ENCODE data around the gene ANXA2R. TPM values are rescaled to one million over a fixed set of nuclear protein-coding genes. Genes with fewer than 3 reads are reported as not detected.

Gene ANXA2R
- total and polyA plus RNA-seq, 2 of the 4 experiments (the other 2 are of a cell fraction): 1.3 to 3.6 TPM

DNA sequence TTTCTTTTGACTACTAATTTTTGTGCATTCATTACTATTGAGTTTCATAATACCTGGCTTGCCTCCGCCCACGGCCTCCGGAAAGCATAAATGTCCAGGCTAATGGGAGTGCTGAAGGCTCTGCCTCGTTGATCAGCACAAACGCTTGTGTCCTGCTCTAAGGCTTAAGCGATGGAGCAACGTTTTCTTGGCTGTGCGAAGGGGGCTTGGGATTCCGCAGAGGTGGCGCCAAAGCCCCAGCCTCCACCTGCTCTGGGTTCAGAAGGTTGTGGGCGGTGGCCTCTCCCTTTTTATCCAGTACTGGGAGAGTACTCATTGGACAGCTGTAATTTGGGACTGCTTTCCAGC, 19.7 kb downstream of the ANXA2R start:
- TF ChIP-seq, protein P1, sequence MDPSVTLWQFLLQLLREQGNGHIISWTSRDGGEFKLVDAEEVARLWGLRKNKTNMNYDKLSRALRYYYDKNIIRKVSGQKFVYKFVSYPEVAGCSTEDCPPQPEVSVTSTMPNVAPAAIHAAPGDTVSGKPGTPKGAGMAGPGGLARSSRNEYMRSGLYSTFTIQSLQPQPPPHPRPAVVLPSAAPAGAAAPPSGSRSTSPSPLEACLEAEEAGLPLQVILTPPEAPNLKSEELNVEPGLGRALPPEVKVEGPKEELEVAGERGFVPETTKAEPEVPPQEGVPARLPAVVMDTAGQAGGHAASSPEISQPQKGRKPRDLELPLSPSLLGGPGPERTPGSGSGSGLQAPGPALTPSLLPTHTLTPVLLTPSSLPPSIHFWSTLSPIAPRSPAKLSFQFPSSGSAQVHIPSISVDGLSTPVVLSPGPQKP (IDR thresholded peaks at IDR 0.05; ENCODE audit: borderline replicate concordance, low read depth, low read length): no peak
- TF ChIP-seq, protein P2, sequence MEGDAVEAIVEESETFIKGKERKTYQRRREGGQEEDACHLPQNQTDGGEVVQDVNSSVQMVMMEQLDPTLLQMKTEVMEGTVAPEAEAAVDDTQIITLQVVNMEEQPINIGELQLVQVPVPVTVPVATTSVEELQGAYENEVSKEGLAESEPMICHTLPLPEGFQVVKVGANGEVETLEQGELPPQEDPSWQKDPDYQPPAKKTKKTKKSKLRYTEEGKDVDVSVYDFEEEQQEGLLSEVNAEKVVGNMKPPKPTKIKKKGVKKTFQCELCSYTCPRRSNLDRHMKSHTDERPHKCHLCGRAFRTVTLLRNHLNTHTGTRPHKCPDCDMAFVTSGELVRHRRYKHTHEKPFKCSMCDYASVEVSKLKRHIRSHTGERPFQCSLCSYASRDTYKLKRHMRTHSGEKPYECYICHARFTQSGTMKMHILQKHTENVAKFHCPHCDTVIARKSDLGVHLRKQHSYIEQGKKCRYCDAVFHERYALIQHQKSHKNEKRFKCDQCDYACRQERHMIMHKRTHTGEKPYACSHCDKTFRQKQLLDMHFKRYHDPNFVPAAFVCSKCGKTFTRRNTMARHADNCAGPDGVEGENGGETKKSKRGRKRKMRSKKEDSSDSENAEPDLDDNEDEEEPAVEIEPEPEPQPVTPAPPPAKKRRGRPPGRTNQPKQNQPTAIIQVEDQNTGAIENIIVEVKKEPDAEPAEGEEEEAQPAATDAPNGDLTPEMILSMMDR (conservative IDR thresholded peaks at IDR 0.05; ENCODE audit: low read depth, low read length): no peak
- Histone ChIP-seq H3K14ac (replicated peaks; ENCODE audit: low read depth, low read length) (no peak overlapping the region), H3K9me3 (ENCODE audit: control insufficient read depth, insufficient read depth, low read length) (no peaks in the 10 kb centered on the region), H2BK15ac (ENCODE audit: low read depth, low read length) (no peak overlapping the region), H2AFZ (replicated peaks; ENCODE audit: low read length, poor library complexity) (peak overlapping the region; percentile 80), H2AK9ac (replicated peaks; ENCODE audit: low read depth, low read length, poor library complexity) (peak overlapping the region; percentile 80), H3K36me3 (ENCODE audit: control insufficient read depth, insufficient read depth, low read length) (no peaks in the 10 kb centered on the region), H3K4me1 (ENCODE audit: control insufficient read depth, insufficient read depth, low read length) (peaks cover 8% of the 10 kb centered on the region), H2BK20ac (ENCODE audit: low read depth, low read length) (no peak overlapping the region), H3K27me3 (ENCODE audit: control insufficient read depth, insufficient read depth, low read length) (no peaks in the 10 kb centered on the region), H3K9ac (ENCODE audit: low read depth, low read length) (peak overlapping the region; percentile 95), H4K91ac (ENCODE audit: insufficient read depth, low read depth, low read length) (peak overlapping the region; percentile 64; the same call in 1 of the 2 replicates), H4K20me1 (ENCODE audit: insufficient read depth, low read length) (no peaks in the 10 kb centered on the region), H3K23ac (ENCODE audit: low read depth, low read length) (peak overlapping the region; percentile 97), H3K9me1 (ENCODE audit: insufficient read depth, low read length) (peaks cover 6% of the 10 kb centered on the region; the same call in 1 of the 2 replicates), H4K8ac (ENCODE audit: low read depth in 2 of 2, low read length in 2 of 2) (peak overlapping the region; percentile 22 to 61; a peak in 3 of 4 replicates), H3K4me2 (ENCODE audit: low read depth, low read length) (peak overlapping the region; percentile 93), H3K4me3 (ENCODE audit: insufficient read depth, low read depth, low read length) (peak overlapping the region; percentile 64), H2BK120ac (ENCODE audit: low read depth, low read length) (peak overlapping the region; percentile 69; the same call in 1 of the 2 replicates), H3K79me1 (ENCODE audit: low read depth in 1 of 2, low read length in 2 of 2) (peaks cover 20 to 53% of the 10 kb centered on the region in 2 experiments), H3K27ac (ENCODE audit: insufficient read depth, low read length) (peak overlapping the region; percentile 96), H4K5ac (ENCODE audit: low read depth, low read length) (peak overlapping the region; percentile 31; the same call in 1 of the 2 replicates), H3K18ac (ENCODE audit: low read depth, low read length) (peak overlapping the region; percentile 10; the same call in 1 of the 2 replicates), H2AK5ac (ENCODE audit: low read depth, low read length) (peak overlapping the region; percentile 24; the same call in 1 of the 2 replicates), H3K56ac (ENCODE audit: extremely low read depth, insufficient read depth, low read length) (0 out of 2 replicates have a peak overlapping the region, but pooled peaks have one; percentile 22), H2BK5ac (ENCODE audit: low read depth, low read length, poor library complexity, severe bottlenecking) (peak overlapping the region; percentile 89), H3K4ac (ENCODE audit: low read depth, low read length) (peak overlapping the region; percentile 32; the same call in 1 of the 2 replicates)
- in situ Hi-C loops (cut with MboI; ENCODE audit: low sequenced_read_pairs) (no loop called here), intact Hi-C loops (cut with micrococcal nuclease) (loop anchor here (2.0 kb wide), 1 partner anchor 14 kb away; no protein-coding TSS in a partner anchor), dilution Hi-C loops (cut with HindIII; ENCODE audit: low sequenced_read_pairs, unreplicated experiment) (no loop called here)
- POLR2A ChIA-PET (ENCODE audit: unreplicated experiment): interaction anchor here (0.6 to 1.2 kb wide), 6 partner anchors 11 to 28 kb away, joined by 3 to 4 read pairs (median 3); no protein-coding TSS in a partner anchor
- no peak for ATAC-seq (ENCODE audit: low read depth)
- no TSS peak for BruUV-seq (replicated peaks)
- DNase-seq: peak; percentile 59
- CTCF ChIA-PET: interaction anchor here (0.6 to 3.0 kb wide), 9 partner anchors 17 to 108 kb away, joined by 3 to 20 read pairs (median 4); no protein-coding TSS in a partner anchor
- WGBS, 2 experiments (ENCODE audit: extremely low coverage in 2 of 2, insufficient read length in 1 of 2): 10% methylated on average over 5 of the region's 11 CpGs; no CpG with 5 or more reads in 1 of the 2 experiments
